GM19395 (cell line): ENCODE measurements around the gene HOXB3.
"Not testable (repeated sequence)": the region's sequence is repeated elsewhere in the genome, so short reads cannot be mapped to it uniquely, and the experiment has no call there.

ENCODE experiments used
- ATAC-seq: cut with Tn5 transposase; IDR thresholded peaks from one replicate; pipeline ENCODE4 v1.9.1; 2021; ENCODE audit warnings: mild to moderate bottlenecking, moderate library complexity; ENCODE audit not compliant: unreplicated experiment

HOXB3 gene

GRCh38 chr17:48530208-48530886, 59.7 kb downstream of the HOXB3 start:
- no peak for ATAC-seq

DNA sequence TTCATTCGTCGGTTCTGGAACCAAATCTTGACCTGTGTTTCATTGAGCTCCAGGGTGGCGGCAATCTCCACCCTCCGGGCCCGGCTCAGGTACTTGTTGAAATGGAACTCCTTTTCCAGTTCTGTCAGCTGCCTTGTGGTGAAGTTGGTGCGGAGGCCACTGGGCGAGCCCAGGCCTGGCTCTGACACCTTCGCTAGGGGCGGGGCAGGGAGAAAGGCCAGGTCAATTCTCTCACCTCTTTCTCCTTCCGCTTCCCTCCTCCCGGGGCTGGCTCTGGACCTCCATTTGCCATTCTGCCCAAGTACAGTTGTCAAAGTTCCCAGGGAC, 60.4 kb downstream of the HOXB3 start:
- no peak for ATAC-seq

- no peak for ATAC-seq
These were observed 60.9 kb downstream of the HOXB3 start for GRCh38 chr17:48528936-48529682.

- no peak for ATAC-seq
These were observed 61.7 kb downstream of the HOXB3 start for GRCh38 chr17:48528153-48528935.

DNA sequence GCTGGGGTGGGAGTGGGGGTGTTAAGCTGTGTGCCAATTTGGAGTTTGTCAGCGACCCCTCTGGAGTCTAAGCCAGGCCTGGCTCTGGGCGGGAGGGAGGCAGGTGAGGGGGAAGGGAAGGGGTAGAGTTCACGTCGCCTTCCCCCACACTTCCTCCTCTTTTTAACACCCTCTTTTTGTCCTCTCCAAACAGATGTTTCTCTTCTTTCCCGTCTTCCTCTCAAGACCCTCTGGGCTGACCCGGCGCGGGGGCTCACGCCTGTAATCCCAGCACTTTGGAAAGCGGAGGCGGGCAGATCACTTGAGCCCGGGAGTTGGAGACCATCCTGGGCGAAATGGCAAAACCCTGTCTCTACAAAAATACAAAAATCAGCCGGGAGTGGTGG, 62.5 kb downstream of the HOXB3 start:
- ATAC-seq, result no peak

DNA sequence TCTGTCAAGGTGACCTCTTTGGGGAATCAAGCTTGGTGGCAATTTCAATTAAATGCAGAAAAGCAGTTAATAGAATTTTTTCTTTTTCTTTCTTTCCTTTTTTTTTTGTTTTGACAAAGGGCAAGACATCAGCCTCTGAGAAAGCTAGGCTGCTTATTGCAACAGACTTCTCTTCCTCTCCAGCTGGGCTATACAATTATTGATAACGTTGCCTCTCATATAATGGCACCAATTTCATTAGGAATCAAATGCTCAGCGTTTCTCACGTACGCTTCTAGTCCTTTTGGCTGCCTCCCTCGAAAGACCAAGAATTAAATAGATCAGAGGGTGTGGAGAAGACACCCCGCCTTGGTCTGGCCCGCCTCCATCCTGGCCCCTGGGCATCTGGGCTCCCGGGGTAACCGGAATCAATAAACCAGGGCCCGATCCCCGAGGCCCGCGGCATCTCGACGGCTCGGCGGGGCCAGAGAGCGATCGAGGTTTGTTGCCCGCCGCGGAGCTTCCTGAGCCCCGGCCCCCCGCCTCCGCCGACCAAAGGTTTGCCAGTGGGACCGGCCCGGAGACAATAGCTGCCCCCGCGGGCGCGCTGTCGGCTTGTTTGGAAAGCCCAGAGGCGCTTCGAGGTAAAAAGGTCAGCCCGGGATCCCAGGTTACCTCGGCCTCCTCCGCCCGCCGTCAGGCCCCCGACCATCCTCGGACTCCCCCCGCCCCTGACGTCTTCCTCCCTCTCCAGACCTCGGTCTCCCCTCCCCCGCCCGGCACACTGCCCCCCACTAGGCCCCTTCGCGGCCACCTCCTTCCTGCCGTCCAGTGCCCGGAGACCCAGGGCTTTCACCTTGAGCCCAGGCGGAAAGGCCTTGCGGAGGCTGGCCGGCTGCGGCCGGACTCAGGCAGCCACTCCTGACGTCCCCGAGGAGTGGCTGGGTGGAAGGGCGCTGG, 63.2 kb downstream of the HOXB3 start:
- no peak for ATAC-seq

DNA sequence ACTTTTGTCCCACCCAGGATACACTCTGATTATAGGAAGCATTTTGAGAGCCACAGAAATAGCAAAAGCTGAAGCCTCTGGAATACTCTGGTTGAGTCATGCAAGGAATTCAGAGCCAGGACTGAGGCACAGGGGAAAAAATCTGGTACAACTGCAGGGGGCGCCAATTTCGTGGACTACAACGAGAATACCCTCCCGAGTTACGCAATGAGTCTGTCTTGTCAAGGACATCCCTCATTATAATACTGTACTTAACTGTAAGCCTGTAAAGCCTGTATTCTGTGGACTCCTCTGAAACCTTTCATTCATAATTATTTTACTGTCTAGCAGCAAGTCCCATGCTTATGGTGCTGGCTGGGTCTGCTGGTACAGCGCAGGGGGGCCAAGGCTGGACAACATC, 67.0 kb downstream of the HOXB3 start:
- no peak for ATAC-seq

DNA sequence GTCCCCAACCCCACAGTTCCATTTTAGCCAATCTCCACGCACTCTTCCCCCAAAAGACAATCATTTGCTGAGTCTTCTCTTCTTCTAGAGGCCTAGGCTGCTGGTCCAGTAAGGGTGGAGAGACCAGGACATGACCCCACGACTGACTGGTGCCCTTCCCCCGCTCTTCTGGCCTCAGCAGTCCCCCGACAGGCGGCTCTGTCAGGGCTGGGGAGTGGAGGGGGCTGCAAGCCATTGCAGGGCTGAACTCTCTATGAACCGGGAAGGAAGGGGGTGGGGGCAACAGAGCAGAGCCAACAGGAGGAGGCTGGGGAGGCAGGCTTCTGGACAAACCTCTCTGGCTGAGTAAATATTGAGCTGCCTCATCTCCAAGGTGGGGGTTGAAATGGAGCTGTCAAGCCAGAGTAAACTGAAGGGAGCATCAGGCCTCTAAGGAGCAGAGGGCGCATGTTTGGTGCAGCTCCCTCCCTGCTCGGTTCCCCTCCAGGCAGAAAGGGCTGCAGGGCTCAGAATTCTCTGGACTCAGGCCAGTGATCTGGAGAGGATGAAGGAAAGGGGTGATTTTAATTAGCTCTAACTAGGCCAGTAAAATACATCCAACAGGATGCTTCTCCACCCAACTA, 67.9 kb downstream of the HOXB3 start:
- no peak for ATAC-seq

DNA sequence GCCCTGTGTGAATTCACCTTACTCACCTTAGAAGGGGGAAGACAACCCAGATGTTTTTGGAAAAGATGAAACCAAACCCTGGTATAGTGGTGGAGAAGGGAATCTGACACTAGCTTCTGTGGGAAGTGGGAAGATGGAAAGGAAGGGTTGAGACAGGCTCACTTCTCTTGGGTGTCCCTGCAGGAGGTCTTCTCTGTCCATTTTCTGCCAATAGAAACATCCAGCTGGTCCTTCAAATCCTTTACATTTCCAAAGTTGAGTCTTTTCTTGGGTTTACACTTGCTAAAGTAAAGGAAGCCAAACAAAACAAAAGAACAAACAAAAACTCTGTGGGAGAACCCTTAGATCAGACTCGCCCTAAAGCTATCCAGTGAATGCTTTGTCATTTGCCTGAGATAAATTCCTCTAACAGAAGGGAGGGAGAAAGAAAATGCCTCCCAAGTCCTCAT, 69.4 kb downstream of the HOXB3 start:
- no peak for ATAC-seq

- no peak for ATAC-seq
These were observed 70.6 kb downstream of the HOXB3 start for GRCh38 chr17:48519427-48519826.

- no peak for ATAC-seq
These were observed 72.6 kb downstream of the HOXB3 start for GRCh38 chr17:48517478-48517877.

DNA sequence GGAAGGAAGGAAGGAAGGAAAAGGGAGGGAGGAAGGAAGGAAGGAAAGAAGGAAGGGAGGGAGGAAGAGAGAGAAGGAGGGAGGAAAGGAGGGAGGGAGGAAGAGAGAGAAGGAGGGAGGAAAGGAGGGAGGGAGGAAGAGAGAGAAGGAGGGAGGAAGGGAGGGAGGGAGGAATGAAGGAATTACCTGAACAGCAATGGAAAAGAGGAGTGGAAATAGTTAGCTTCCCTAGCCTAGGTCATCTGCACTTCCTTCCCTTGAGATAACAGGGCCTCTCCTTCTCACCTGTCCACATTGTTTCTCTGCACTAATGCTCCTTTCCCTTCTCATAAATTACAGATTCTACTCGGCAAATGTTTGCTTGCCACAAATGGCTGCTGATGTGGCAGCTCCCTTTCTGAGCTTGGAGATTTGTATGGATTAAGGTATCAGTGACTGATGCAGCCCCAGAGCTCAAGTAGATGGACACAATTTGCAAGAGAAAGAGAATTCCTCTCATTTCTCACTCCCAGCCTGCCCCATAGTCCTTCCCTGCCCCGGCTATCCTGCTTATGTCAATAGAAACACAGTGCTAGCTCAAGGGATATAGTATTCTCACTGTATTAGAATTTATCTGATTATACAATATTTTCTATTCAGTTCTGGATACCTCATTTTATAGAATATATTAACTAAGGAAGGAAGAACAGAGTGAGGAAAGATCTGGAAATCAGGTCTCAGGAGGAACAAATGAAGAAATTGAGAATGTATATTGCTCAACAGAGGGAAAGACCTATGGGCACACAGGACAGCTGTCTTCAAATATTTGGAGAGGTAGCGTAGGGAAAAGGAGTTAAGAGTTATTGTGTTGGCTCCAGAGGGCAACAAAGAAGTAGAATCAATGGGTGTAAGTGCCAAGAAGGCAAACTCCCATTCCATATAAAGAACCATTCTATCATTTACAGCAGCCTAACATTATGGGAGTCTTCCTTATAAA, 73.8 kb downstream of the HOXB3 start:
- ATAC-seq, result no peak

GRCh38 chr17:48514477-48514876, 75.6 kb downstream of the HOXB3 start:
- ATAC-seq, result no peak

GRCh38 chr17:48513666-48514455, 76.2 kb downstream of the HOXB3 start:
- ATAC-seq, result no peak

GRCh38 chr17:48513097-48513496, 76.9 kb downstream of the HOXB3 start:
- ATAC-seq, result no peak

- ATAC-seq, result peak; percentile 64
These were observed 79.1 kb downstream of the HOXB3 start for GRCh38 chr17:48510761-48511604.

GRCh38 chr17:48510381-48510760, 79.7 kb downstream of the HOXB3 start:
- no peak for ATAC-seq

GRCh38 chr17:48509708-48510107, 80.3 kb downstream of the HOXB3 start:
- not testable (repeated sequence) for ATAC-seq
